NCI-H82 treated with DMSO at 0.1 percent for 48 hours (cell line): ENCODE results near the gene RHBDF1.

Source experiments
- DNase-seq: peaks from one replicate; lab custom pipeline; 2025; ENCODE audit not compliant: unreplicated experiment; lab: John Stamatoyannopoulos, UW

RHBDF1 gene

GRCh38 chr16:72561-73548, at the start of gene RHBDF1:
RHBDF1 (minus strand) TSS chr16:72631; CDS start chr16:65015, 7,616 bp downstream.
- DNase-seq, result no peak

- no peak for DNase-seq
These were observed 48.3 kb upstream of the RHBDF1 start for GRCh38 chr16:120756-121155.

- DNase-seq, result no peak
These were observed 47.5 kb upstream of the RHBDF1 start for GRCh38 chr16:119835-120491.

- DNase-seq, result no peak
These were observed 46.9 kb upstream of the RHBDF1 start for GRCh38 chr16:119295-119694.

- DNase-seq, result no peak
These were observed 46.4 kb upstream of the RHBDF1 start for GRCh38 chr16:118857-119256.

- peak; percentile 13 for DNase-seq
These were observed 45.2 kb upstream of the RHBDF1 start for GRCh38 chr16:117379-118365.

GRCh38 chr16:116015-116414, 43.6 kb upstream of the RHBDF1 start:
- no peak for DNase-seq

- no peak for DNase-seq
These were observed 41.9 kb upstream of the RHBDF1 start for GRCh38 chr16:114327-114726.

GRCh38 chr16:112153-112840, 39.9 kb upstream of the RHBDF1 start:
- no peak for DNase-seq

- DNase-seq, result peak; percentile 65
These were observed 34.3 kb upstream of the RHBDF1 start for GRCh38 chr16:106623-107324.

GRCh38 chr16:105521-105920, 33.1 kb upstream of the RHBDF1 start:
- DNase-seq, result no peak

GRCh38 chr16:104928-105327, 32.5 kb upstream of the RHBDF1 start:
- DNase-seq, result no peak

GRCh38 chr16:104355-104754, 31.9 kb upstream of the RHBDF1 start:
- DNase-seq, result no peak

- DNase-seq, result no peak
These were observed 29.8 kb upstream of the RHBDF1 start for GRCh38 chr16:102060-102855.

- DNase-seq, result no peak
These were observed 29.2 kb upstream of the RHBDF1 start for GRCh38 chr16:101586-101985.

- DNase-seq, result no peak
These were observed 28.6 kb upstream of the RHBDF1 start for GRCh38 chr16:100989-101388.

- no peak for DNase-seq
These were observed 25.4 kb upstream of the RHBDF1 start for GRCh38 chr16:97822-98221.

- DNase-seq, result peak; percentile 40
These were observed 24.5 kb upstream of the RHBDF1 start for GRCh38 chr16:96935-97381.

- DNase-seq, result no peak
These were observed 22.5 kb upstream of the RHBDF1 start for GRCh38 chr16:94918-95265.
